GM21528 (cell line): ENCODE measurements around the gene LDLRAD4.
"Not testable (repeated sequence)": the region's sequence is repeated elsewhere in the genome, so short reads cannot be mapped to it uniquely, and the experiment has no call there.

Source experiments
- ATAC-seq: cut with Tn5 transposase; IDR thresholded peaks from one replicate; pipeline ENCODE4 v1.9.1; 2021; ENCODE audit warnings: mild to moderate bottlenecking, moderate library complexity; ENCODE audit not compliant: unreplicated experiment, low FRiP score

The LDLRAD4 gene

DNA sequence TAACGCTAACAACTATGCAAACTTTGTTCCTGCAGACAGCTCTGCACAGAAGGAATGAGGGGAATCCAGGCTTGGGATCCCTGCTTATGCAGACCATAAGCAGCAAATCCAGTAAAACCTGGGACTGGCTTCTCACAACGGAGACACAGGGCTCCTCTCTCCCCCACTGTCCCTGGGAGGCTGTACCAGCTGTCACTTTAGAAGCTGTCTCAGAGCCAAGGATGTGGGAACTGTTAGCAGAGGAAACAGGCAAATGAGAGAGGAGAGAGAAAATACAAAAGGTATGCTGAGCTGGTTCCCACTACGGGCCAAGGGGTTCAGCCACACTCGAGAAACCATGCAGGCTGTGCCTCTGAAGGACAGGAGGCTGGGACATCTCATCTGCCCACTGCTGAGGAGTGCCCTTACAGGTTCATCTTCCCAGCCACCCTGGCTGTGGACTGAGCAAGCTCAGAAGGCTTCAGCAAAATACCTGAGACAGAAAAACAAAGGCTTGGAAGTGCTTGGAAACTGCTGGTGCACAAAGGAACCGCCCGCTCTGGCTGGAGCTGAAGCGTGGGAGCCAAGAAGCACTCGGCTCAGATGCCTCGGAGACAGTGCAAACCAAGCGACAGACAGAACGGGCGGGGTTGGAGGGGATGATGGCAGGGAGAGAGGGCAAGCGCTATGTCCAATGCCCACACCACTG, 435.3 kb downstream of the LDLRAD4 start:
- no peak for ATAC-seq

DNA sequence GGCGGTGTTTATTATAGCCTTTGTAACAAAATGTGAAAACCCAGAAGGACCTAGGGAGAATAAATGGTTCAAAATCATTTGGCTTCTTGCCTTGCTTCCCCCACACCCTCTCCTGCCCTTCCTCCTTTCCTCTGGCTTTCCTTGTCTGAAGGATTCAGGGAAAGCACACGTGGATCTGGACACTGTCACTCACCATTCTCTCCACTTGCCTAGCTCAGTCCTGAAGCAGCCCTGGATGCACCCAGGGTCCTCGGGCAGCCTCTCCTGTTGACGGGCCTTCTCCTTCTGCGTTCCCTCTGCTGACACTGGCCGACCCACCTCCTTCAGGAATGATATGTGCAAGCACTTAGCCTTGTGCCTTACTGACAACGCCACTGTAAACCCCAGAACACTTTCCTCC, 439.4 kb downstream of the LDLRAD4 start:
- ATAC-seq: no peak

DNA sequence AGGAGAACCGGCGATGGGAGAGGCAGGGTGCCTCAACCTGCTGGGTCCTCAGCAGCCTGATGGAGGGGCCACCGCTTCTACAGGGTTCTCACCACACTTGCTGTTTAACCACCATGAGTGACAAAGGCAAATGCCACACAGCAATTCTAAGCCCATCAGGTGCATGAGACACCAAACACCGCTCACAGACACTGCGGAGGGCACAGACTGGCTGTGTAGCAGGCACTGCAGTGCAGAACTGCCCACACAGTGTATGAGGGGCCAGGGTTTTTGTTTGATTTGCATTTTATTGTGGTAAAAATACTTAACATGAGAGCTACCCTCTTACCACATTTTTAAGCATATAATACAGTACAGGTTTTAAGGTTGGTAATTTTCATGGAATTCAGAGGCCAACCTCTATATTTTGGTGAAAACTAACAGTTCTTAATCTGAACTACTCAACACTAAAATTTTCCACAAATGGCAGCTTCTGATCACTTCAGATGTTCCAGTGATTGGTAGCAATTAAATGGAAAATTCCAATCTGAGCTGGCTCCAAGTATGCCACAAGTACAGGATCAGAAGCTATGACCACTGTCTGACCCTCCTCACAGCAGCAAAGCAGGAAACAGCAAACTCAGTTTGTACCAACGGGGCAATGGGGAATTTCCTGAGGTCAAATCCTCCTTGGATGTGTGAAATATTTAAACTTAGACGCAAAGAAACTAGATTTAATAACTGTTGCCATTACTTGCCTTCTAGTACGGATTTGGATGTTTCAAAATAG, 440.1 kb downstream of the LDLRAD4 start:
- no peak for ATAC-seq

DNA sequence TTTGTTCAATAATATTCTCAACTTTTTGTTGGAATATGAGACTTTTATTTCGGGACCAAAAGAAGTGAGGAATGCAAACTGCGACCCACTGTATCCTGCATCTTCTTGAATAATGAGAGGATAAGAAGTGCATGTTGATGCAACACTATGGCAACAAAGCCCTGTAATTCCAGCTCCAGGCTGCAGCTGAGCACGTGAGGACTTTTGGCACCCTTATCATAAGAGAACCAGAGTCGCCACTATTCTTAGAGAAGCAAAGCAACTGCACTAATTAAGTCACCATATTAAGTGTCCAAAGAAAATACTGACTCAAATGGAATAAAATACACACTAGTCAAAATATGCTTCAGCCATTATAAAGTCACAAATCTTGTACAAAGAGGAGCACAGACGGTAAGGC, 441.9 kb downstream of the LDLRAD4 start:
- no peak for ATAC-seq

DNA sequence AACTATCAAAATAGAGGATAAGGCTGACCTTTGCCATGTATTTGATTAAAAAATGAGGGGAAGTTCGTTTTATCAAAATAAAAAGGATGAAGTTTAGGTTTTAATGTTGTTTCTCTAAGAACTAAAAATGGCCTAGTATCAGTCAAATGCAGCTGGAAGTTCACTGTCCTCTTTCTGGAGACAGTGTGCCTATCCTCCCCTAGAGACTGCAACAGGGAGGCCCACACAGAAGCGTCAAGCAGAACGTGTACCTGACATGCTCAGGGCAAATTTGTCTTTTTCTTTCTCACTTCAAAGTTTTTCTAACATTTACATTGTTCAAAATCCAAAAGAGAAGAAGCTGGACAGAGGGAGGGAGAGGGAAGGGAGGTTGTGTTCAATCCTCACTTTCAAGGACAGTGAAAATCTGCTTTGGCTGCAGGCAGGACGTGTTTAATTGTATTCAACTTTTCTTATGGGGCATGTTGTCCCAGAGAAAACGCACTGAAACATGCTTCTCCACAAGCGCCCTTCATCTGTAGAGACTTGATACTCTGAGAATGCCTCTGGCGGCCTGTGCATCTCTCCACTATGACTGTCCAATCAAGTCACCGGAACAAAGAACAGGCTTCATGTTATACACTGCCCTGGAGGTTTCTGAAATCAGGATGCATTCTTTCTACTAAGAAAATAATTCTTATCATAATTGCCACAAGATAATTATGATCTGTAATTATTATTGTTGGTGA, 442.7 kb downstream of the LDLRAD4 start:
- ATAC-seq: no peak

DNA sequence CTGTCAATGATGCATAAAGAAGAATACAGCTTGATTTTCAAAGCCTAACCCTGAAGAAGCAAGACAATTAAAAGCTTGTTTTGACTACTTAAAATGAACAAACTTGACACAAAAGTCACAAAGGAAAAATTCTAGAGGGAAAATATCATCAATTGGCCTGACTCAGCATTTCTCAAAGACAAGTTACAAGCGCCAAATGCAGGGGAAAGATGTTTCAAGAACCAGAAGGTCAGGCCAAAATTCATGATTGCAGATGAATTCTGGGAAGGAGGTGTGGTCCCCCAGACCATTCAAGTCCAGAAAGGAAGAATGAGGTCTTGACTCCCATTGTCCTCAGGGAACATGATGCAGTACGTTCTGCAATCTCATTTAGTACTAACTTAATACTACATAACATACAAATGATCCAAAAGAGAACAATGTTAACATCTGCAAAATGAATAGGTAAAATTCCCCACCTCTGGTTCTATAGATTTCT, 443.3 kb downstream of the LDLRAD4 start:
- ATAC-seq: no peak

DNA sequence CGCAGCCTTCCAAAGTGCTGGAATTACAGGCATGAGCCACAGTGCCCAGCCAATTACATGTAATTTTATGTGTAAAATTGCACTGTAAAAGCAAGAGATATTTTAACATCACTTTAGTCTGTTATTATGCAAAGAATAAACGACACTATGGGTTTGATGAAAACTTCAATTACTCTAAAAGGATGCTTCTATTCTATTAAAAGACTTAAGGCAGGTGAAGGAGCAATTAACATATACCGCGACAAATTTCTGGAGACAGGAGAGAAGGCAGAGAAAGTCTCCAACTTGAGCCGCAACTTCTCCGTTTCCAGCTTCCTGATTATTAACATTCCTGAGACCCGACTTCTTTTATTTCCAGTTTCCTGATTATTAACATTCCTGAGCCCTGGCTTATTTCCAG, 454.1 kb downstream of the LDLRAD4 start:
- no peak for ATAC-seq

DNA sequence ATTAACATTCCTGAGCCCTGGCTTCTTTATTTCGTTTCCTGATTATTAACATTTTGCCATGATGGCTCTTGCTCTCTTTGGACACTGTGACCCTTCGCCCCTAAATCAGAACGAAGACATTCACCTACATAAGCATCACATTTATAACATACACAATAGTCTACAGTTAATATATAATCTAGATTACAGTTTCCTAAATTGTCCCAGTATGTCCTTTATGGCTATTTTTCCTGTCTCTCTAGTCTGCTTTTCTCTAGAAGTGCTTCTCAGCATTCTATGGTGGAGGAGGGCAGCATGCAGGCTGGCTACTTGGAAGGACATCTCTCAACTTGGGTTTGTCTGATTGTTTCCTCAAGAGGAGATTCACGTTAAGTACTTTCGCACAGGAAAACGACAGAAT, 457.9 kb downstream of the LDLRAD4 start:
- ATAC-seq: no peak

DNA sequence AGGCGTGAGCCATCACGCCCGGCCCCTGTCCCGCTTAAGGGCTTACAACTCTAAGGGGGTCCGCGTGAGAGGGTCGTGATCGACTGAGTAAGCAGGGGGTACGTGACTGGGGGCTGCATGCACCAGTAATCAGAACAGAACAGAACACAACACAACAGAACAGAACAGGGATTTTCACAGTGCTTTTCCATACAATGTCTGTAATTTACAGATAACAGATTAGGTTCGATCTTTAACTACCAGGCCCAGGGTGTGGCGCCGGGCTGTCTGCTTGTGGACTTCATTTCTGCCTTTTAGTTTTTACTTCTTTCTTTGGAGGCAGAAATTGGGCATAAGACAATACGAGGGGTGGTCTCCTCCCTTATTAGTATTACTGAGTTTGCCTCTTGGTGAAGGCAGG, 458.8 kb downstream of the LDLRAD4 start:
- ATAC-seq: not testable (repeated sequence)

DNA sequence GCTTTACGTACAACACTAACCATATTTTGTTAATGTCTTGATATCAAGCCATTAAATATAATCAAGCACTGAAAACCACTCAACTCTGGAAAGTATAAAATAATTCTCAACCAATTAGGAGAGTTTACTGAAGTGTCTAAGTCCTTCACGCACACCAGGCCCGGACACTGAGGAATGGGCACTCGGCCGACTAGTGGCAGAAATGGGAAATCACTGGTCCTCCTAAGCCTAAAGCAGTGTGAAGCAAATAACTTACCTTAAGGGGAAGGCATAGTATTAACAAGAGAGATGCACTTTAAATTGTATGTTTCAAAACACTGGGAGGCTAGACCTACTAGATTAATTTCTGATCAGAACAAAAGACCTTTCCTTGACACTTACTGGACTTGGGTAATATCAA, 462.1 kb downstream of the LDLRAD4 start:
- no peak for ATAC-seq

DNA sequence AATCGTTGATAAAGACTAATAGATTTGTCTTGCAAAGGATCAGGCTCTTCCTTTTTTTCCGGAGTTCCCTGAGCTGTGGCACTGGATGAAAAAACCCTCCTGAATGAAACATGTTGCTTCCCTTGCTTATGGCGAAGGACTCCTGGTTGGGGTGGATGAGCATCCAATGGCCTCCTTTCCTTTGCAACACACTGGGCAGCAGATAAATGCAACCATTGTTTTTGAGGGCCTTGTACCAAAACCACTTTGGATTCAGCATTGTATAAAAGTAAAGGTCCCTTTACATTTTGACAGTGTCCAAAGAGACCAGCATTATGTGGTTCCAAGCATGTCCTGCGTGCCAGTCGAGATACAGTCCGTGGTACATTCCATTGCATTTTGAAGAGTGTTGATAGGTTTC, 463.1 kb downstream of the LDLRAD4 start:
- ATAC-seq: no peak

DNA sequence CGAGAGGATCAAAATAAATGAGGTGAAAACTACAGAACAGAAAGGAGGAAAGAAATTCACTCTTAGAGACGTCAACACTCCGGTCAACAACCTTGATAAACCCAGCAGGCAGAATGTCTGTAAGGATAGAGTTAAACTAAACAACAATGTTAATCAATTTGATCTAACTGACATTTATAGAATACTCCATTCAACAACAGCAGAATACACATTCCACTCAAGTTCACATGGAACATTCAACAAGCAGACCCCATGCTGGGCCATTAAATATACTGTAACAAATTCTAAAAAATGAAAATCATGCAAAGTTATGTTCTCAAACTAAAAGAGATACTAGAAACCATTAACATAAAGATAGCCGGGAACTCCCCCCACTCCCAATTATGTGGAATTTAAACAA, 466.0 kb downstream of the LDLRAD4 start:
- no peak for ATAC-seq

DNA sequence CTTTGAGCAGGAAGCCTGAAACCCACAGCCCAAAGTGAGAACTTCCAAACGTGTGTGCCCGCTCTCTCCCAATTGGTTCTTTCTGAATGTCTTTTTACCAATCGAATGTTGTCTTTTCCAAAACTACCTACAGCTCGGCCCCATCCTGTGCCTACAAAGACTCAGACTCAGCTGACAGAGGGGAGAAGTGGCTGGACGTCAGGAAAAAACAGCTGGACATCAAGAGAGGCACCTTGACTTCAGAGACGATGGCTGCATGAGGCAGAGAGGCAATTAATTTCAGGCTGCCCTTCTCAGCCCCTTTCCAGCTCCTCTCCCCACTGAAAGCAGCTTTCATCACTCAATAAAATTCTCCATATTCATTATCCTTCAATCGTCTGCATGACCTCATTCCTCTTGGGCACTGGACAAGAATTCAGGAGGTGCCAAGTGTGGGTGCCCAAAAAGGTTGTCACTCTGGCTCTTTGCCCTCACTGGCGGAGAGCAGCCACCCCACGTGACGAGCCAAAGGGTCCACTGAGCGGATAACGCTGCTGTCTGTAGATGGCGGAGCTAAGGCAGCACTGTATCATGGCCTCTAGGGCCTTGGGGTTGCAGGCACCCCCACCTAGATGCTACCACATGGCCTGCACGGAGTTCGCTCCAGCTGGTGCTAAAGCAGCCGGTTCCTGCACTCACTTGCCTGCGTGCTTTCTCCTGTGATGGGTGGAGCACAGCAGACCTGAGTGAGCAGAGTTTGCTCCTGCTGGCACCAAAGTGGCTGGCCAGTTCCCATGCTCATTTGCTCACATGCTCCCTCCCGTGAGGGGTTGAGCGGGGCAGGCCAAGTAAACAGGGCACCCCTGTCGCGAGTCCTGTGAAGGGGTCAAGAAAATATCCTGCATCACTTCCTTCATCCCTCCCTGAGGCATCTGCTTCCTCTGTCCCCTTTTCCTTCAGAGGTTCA, 469.9 kb downstream of the LDLRAD4 start:
- ATAC-seq: no peak

DNA sequence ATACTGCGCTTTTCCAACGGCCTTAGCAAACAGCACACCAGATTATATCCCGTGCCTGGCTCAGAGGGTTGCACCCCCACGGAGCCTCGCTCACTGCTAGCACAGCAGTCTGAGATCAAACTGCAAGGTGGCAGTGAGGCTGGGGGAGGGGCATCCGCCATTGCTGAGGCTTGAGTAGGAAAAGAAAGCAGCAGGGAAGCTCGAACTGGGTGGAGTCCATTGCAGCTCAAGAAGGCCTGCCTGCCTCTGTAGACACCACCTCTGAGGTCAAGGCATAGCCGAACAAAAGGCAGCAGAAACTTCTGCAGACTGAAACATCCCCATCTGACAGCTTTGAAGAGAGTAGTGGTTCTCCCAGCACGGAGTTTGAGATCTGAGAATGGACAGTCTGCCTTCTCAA, 471.5 kb downstream of the LDLRAD4 start:
- ATAC-seq: not testable (repeated sequence)

DNA sequence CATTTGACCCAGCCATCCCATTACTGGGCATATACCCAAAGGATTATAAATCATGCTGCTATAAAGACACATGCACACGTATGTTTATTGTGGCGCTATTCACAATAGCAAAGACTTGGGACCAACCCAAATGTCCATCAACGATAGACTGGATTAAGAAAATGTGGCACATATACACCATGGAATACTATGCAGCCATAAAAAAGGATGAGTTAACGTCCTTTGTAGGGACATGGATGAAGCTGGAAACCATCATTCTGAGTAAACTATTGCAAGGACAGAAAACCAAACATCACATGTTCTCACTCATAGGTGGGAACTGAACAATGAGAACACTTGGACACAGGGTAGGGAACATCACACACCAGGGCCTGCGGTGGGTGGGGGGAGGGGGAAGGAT, 476.8 kb downstream of the LDLRAD4 start:
- not testable (repeated sequence) for ATAC-seq

DNA sequence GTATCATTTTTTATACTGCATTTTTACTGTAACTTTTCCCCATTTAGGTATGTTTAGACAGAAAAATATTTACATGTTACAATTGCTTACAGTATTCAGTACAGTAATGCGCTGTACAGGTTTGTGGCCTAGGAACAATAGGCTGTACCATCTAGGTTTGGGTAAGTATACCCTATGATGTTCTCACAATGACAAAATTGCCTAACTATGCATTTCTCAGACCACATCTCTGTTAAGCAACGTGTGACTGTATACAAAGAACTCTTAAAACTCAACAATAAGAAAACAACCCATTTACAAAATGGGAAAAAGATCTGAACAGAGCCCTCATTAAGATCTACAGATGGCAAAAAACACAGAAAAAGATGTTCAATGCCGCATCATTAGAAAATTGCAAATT, 478.4 kb downstream of the LDLRAD4 start:
- ATAC-seq: no peak

DNA sequence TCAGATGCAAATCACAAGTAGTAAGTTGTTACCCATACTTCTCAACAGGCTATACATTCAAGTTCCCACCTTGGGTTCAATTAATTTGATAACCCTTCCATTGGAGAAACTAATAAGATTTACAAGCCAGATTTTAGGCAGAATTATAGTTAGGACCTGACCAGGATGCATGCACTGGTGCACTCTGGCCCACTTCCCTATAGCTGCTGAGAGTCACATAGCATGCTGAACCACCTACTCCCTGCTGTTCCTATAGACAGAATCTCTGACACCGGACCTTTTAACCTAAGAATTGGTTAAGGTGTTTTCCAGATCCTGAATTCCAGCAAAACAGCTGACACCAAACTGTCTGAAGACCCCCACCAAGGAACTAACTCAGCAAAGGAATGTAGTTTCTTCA, 481.6 kb downstream of the LDLRAD4 start:
- ATAC-seq: no peak
